Liver (tissue), 9 donors: ENCODE results near the gene ACSF2. TPM values are rescaled to one million over a fixed set of nuclear protein-coding genes. Genes with fewer than 3 reads are reported as not detected.

Source experiments
- DNase-seq: peaks from one replicate; pipeline ENCODE4 v3.0.0-alpha.2; 2017; ENCODE audit warnings: low spot score
- H3K27ac ChIP-seq, 2 donors: one replicate each; pipeline ENCODE4 v1.7.0; 2013; ENCODE audit warnings: inconsistent platforms in 2 of 2, low read length in 2 of 2, control low read depth in 1 of 2, low read depth in 1 of 2, mild to moderate bottlenecking in 1 of 2
- H3K27me3 ChIP-seq, 4 donors: one replicate each; pipeline versions ENCODE4 v1.6.1 to v1.7.0; 2013; ENCODE audit warnings: low read length in 3 of 4, inconsistent platforms in 1 of 4, mild to moderate bottlenecking in 1 of 4, moderate library complexity in 1 of 4; ENCODE audit not compliant: control insufficient read depth in 4 of 4, insufficient read depth in 4 of 4
- H3K36me3 ChIP-seq, 4 donors: one replicate each; pipeline versions ENCODE4 v1.6.1 to v1.7.0; 2013; ENCODE audit warnings: low read length in 3 of 4, mild to moderate bottlenecking in 3 of 4, low read depth in 1 of 4, moderate library complexity in 1 of 4; ENCODE audit not compliant: control insufficient read depth in 4 of 4, insufficient read depth in 3 of 4
- H3K4me1 ChIP-seq, 4 donors: one replicate each; pipeline versions ENCODE4 v1.6.1 to v1.7.0; 2013; ENCODE audit warnings: low read length in 3 of 4, mild to moderate bottlenecking in 3 of 4, moderate library complexity in 1 of 4; ENCODE audit not compliant: control insufficient read depth in 4 of 4, insufficient read depth in 4 of 4
- H3K4me3 ChIP-seq, 3 donors: one replicate each; pipeline versions ENCODE4 v1.6.1 to v1.7.0; 2013; ENCODE audit warnings: low read length in 3 of 3, control low read depth in 1 of 3, low read depth in 1 of 3, mild to moderate bottlenecking in 1 of 3
- H3K9ac ChIP-seq, 2 donors: one replicate each; pipeline ENCODE4 v1.7.0; 2013; ENCODE audit warnings: low read length in 2 of 2, mild to moderate bottlenecking in 2 of 2, moderate library complexity in 2 of 2, control low read depth in 1 of 2, low read depth in 1 of 2
- H3K9me3 ChIP-seq, 4 donors: one replicate each; pipeline versions ENCODE4 v1.6.1 to v1.7.0; 2013; ENCODE audit warnings: low read length in 3 of 4; ENCODE audit not compliant: control insufficient read depth in 4 of 4
- ATF3 ChIP-seq: IDR thresholded peaks from 2 replicates; pipeline ENCODE4 v1.6.1; 2016; ENCODE audit warnings: antibody characterized with exemption
- CTCF ChIP-seq: fragments of 150-350 bp; IDR thresholded peaks from 2 replicates; pipeline ENCODE4 v1.5.1; 2017; ENCODE audit warnings: improper control_type of control experiment, low read depth, low read length; ENCODE audit not compliant: missing input control
- EGR1 ChIP-seq, 2 donors: IDR thresholded peaks; 2 replicates each; pipeline ENCODE4 v1.6.1; 2016 to 2018; ENCODE audit warnings: antibody characterized with exemption in 2 of 2, low read depth in 2 of 2
- FOXA1 ChIP-seq: IDR thresholded peaks from 2 replicates; pipeline ENCODE4 v1.6.1; 2016; ENCODE audit warnings: antibody characterized with exemption
- FOXA2 ChIP-seq: IDR thresholded peaks from 2 replicates; pipeline ENCODE4 v1.6.1; 2016; ENCODE audit warnings: antibody characterized with exemption
- GABPA ChIP-seq, 2 donors: IDR thresholded peaks in 1 of 2; conservative IDR thresholded peaks in 1 of 2; 2 replicates each; pipeline ENCODE4 v1.6.1; 2016; ENCODE audit warnings: antibody characterized with exemption in 2 of 2, mild to moderate bottlenecking in 1 of 2, moderate library complexity in 1 of 2
- HNF4A ChIP-seq, 2 donors: conservative IDR thresholded peaks; 2 replicates each; pipeline ENCODE4 v1.6.1; 2016; ENCODE audit warnings: antibody characterized with exemption in 2 of 2, mild to moderate bottlenecking in 2 of 2
- HNF4G ChIP-seq: IDR thresholded peaks from 2 replicates; pipeline ENCODE4 v1.6.1; 2016; ENCODE audit warnings: antibody characterized with exemption
- JUND ChIP-seq, 2 donors: IDR thresholded peaks; 2 replicates each; pipeline ENCODE4 v1.6.1; 2016; ENCODE audit warnings: antibody characterized with exemption in 2 of 2
- MAX ChIP-seq: IDR thresholded peaks from 2 replicates; pipeline ENCODE4 v1.6.1; 2016; ENCODE audit warnings: antibody characterized with exemption
- NR2F2 ChIP-seq: IDR thresholded peaks from 2 replicates; pipeline ENCODE4 v1.6.1; 2016; ENCODE audit warnings: antibody characterized with exemption
- RAD21 ChIP-seq, 2 donors: IDR thresholded peaks; 2 replicates each; pipeline ENCODE4 v1.6.1; 2016; ENCODE audit warnings: antibody characterized with exemption in 2 of 2, mild to moderate bottlenecking in 2 of 2
- REST ChIP-seq: IDR thresholded peaks from 2 replicates; pipeline ENCODE4 v1.6.1; 2016; ENCODE audit warnings: antibody characterized with exemption, mild to moderate bottlenecking
- RXRA ChIP-seq, 2 donors: IDR thresholded peaks; 2 replicates each; pipeline ENCODE4 v1.6.1; 2017 to 2018; ENCODE audit warnings: antibody characterized with exemption in 2 of 2, mild to moderate bottlenecking in 1 of 2
- SP1 ChIP-seq: IDR thresholded peaks from 2 replicates; pipeline ENCODE4 v1.6.1; 2018; ENCODE audit warnings: antibody characterized with exemption, mild to moderate bottlenecking
- TAF1 ChIP-seq: conservative IDR thresholded peaks from 2 replicates; pipeline ENCODE4 v1.6.1; 2016; ENCODE audit warnings: antibody characterized with exemption, mild to moderate bottlenecking
- YY1 ChIP-seq: IDR thresholded peaks from 2 replicates; pipeline ENCODE4 v1.6.1; 2016; ENCODE audit warnings: antibody characterized with exemption, mild to moderate bottlenecking
- ZBTB33 ChIP-seq: IDR thresholded peaks from 2 replicates; pipeline ENCODE4 v1.6.1; 2016; ENCODE audit warnings: antibody characterized with exemption
- WGBS: extraction: QIAGEN DNeasy Blood & Tissue Kit; methylation state at CpG from one replicate; pipeline ENCODE4 v1.1.7; 2013; 5-methylcytosine and 5-hydroxymethylcytosine counted together
- polyA plus RNA-seq, 2 donors: library from polyadenylated mRNA; stranded (reverse) in 1 of 2; unstranded in 1 of 2; fragments of 200-250 nt in 1 of 2; fragments of >200 nt in 1 of 2; fragmentation: Nextera tagmentation in 1 of 2; extraction: Ambion mirVana in 1 of 2; gene quantifications; one replicate each; pipeline versions ENCODE4 v1.2.1 to v1.2.3, GENCODE V29; 2013 to 2015
- total RNA-seq, 2 donors: library from RNA; depleted of rRNA; stranded (reverse); fragments of >200 nt; gene quantifications; one replicate each; pipeline ENCODE4 v1.2.3, GENCODE V29; 2014
- donor health status: healthy.
- donor health status: healthy.
- donor health status: healthy.
- donor health status: healthy.
- donor health status: healthy.

Gene ACSF2
- total and polyA plus RNA-seq, 4 donors: 18.9 to 34.3 (median 21.1) TPM

- no peak for DNase-seq
- peaks cover 7 to 33% (median 20%) of the 10 kb centered on the region in 4 donors for H3K4me1 ChIP-seq
- H3K9me3 ChIP-seq: no peaks in the 10 kb centered on the region
- H3K9ac ChIP-seq: no peak overlapping the region
- 84% methylated on average over 3 of the region's 3 CpGs for WGBS
- no peaks in the 10 kb centered on the region for H3K36me3 ChIP-seq
- peak overlapping the region in 1 of 2 donors; percentile 73 for H3K27ac ChIP-seq
- H3K27me3 ChIP-seq: no peaks in the 10 kb centered on the region
- H3K4me3 ChIP-seq: no peak overlapping the region
- no peak for TF ChIP-seq HNF4G
- no peak for TF ChIP-seq ATF3
Observed at GRCh38 chr17:50458270-50458669, 32.3 kb downstream of the ACSF2 start.

- no peaks in the 10 kb centered on the region for H3K9me3 ChIP-seq
- H3K4me3 ChIP-seq: no peak overlapping the region
- H3K9ac ChIP-seq: no peak overlapping the region
- no peak for DNase-seq
- 54% methylated on average over 16 of the region's 16 CpGs for WGBS
- peaks cover 7 to 40% (median 24%) of the 10 kb centered on the region in 4 donors for H3K4me1 ChIP-seq
- no peaks in the 10 kb centered on the region for H3K27me3 ChIP-seq
- TF ChIP-seq ATF3: peak; percentile 97
- peak; percentile 89 for TF ChIP-seq FOXA1
- peak; percentile 50 to 57 for TF ChIP-seq RAD21 (IDR thresholded peaks at IDR 0.05)
- TF ChIP-seq YY1: peak; percentile 84
- peak; percentile 88 for TF ChIP-seq FOXA2
- no peak for TF ChIP-seq CTCF
- peak; percentile 98 for TF ChIP-seq JUND (IDR thresholded peaks at IDR 0.05)
- peak; percentile 54 for TF ChIP-seq REST
- TF ChIP-seq SP1: peak; percentile 81
- no peak for TF ChIP-seq HNF4G
- TF ChIP-seq MAX: peak; percentile 84
- no peak for TF ChIP-seq GABPA (IDR thresholded peaks at IDR 0.05 in 1 of 2, conservative IDR thresholded peaks at IDR 0.05 in 1 of 2)
- peak; percentile 75 to 92 for TF ChIP-seq RXRA (IDR thresholded peaks at IDR 0.05)
- no peak for TF ChIP-seq NR2F2
- TF ChIP-seq TAF1: no peak
- peak; percentile 80 for TF ChIP-seq ZBTB33
- TF ChIP-seq EGR1 (IDR thresholded peaks at IDR 0.05; ENCODE audit: low read depth in 2 of 2): no peak
- TF ChIP-seq HNF4A (conservative IDR thresholded peaks at IDR 0.05): peak; percentile 70 to 83
- peaks cover 0 to 3% (median 0%) of the 10 kb centered on the region in 4 donors for H3K36me3 ChIP-seq
- peak overlapping the region; percentile 51 to 73 for H3K27ac ChIP-seq
Observed at GRCh38 chr17:50458701-50459676, 33.0 kb downstream of the ACSF2 start.
